Measurements from ENCODE around the gene COMMD9. TPM values are rescaled to one million over a fixed set of nuclear protein-coding genes. Genes with fewer than 3 reads are reported as not detected.

COMMD9 gene
- total and polyA plus RNA-seq, 2 of the 4 experiments (the other 2 are of a cell fraction), result 50.7 to 58.3 TPM

- TF ChIP-seq CEBPB (IDR thresholded peaks at IDR 0.05; ENCODE audit: low read depth, low read length) (no peak), MAFK (IDR thresholded peaks at IDR 0.05; ENCODE audit: low read depth, low read length) (no peak), MXI1 (IDR thresholded peaks at IDR 0.05; ENCODE audit: borderline replicate concordance, low read depth, low read length) (no peak), MAZ (IDR thresholded peaks at IDR 0.05; ENCODE audit: borderline replicate concordance, low read depth, low read length) (no peak), ELK1 (IDR thresholded peaks at IDR 0.05; ENCODE audit: borderline replicate concordance, low read depth, low read length) (no peak), USF2 (IDR thresholded peaks at IDR 0.05; ENCODE audit: low read depth, low read length) (no peak), CHD1 (IDR thresholded peaks at IDR 0.05; ENCODE audit: low read depth, low read length) (no peak)
- Histone ChIP-seq H2BK120ac (ENCODE audit: low read depth, low read length) (no peak overlapping the region), H3K4me2 (ENCODE audit: low read depth, low read length) (no peak overlapping the region), H2BK15ac (ENCODE audit: low read depth, low read length) (no peak overlapping the region), H3K18ac (ENCODE audit: low read depth, low read length) (no peak overlapping the region), H4K91ac (ENCODE audit: insufficient read depth, low read depth, low read length) (no peak overlapping the region), H3K4me1 (ENCODE audit: control insufficient read depth, insufficient read depth, low read length) (no peaks in the 10 kb centered on the region), H3K27ac (ENCODE audit: insufficient read depth, low read length) (no peak overlapping the region), H3K9ac (ENCODE audit: low read depth, low read length) (no peak overlapping the region), H2BK5ac (ENCODE audit: low read depth, low read length, poor library complexity, severe bottlenecking) (no peak overlapping the region), H2AFZ (replicated peaks; ENCODE audit: low read length, poor library complexity) (no peak overlapping the region), H2BK20ac (ENCODE audit: low read depth, low read length) (no peak overlapping the region), H4K5ac (ENCODE audit: low read depth, low read length) (no peak overlapping the region), H3K56ac (ENCODE audit: extremely low read depth, insufficient read depth, low read length) (no peak overlapping the region), H3K79me1 (ENCODE audit: low read depth in 1 of 2, low read length in 2 of 2) (no peaks in the 10 kb centered on the region), H3K9me3 (ENCODE audit: control insufficient read depth, insufficient read depth, low read length) (no peaks in the 10 kb centered on the region; the same call in 1 of the 2 replicates), H3K4me3 (ENCODE audit: insufficient read depth, low read depth, low read length) (no peak overlapping the region), H2AK5ac (ENCODE audit: low read depth, low read length) (no peak overlapping the region), H4K20me1 (ENCODE audit: insufficient read depth, low read length) (no peaks in the 10 kb centered on the region), H3K27me3 (ENCODE audit: control insufficient read depth, insufficient read depth, low read length) (peaks cover 16% of the 10 kb centered on the region), H3K4ac (ENCODE audit: low read depth, low read length) (no peak overlapping the region), H3K23ac (ENCODE audit: low read depth, low read length) (no peak overlapping the region), H2AK9ac (replicated peaks; ENCODE audit: low read depth, low read length, poor library complexity) (no peak overlapping the region), H3K9me1 (ENCODE audit: insufficient read depth, low read length) (peaks cover 1% of the 10 kb centered on the region; the same call in 1 of the 2 replicates), H3K14ac (replicated peaks; ENCODE audit: low read depth, low read length) (no peak overlapping the region), H3K36me3 (ENCODE audit: control insufficient read depth, insufficient read depth, low read length) (no peaks in the 10 kb centered on the region), H4K8ac (ENCODE audit: low read depth in 2 of 2, low read length in 2 of 2) (no peak overlapping the region)
- dilution Hi-C loops (cut with HindIII; ENCODE audit: low sequenced_read_pairs, unreplicated experiment), result no loop called here
- no TSS peak for BruUV-seq (replicated peaks)
- intact Hi-C loops (cut with micrococcal nuclease), result no loop called here
- no CpG with 5 or more reads among the region's 4 CpGs for WGBS, 2 experiments (ENCODE audit: extremely low coverage in 2 of 2, insufficient read length in 1 of 2)
- POLR2A ChIA-PET (ENCODE audit: unreplicated experiment), result no interaction called here
- DNase-seq (no peak), ATAC-seq (ENCODE audit: low read depth) (no peak)
- in situ Hi-C loops (cut with MboI; ENCODE audit: low sequenced_read_pairs), result no loop called here
- CTCF ChIA-PET, result no interaction called here
These were observed 48.4 kb downstream of the COMMD9 start for GRCh38 chr11:36240801-36241200.
